DMS79 (cell line): ENCODE results near the gene TTC21A.

Source experiments
- DNase-seq: peaks from one replicate; lab custom pipeline; 2025; lab: John Stamatoyannopoulos, UW

The TTC21A gene

DNA sequence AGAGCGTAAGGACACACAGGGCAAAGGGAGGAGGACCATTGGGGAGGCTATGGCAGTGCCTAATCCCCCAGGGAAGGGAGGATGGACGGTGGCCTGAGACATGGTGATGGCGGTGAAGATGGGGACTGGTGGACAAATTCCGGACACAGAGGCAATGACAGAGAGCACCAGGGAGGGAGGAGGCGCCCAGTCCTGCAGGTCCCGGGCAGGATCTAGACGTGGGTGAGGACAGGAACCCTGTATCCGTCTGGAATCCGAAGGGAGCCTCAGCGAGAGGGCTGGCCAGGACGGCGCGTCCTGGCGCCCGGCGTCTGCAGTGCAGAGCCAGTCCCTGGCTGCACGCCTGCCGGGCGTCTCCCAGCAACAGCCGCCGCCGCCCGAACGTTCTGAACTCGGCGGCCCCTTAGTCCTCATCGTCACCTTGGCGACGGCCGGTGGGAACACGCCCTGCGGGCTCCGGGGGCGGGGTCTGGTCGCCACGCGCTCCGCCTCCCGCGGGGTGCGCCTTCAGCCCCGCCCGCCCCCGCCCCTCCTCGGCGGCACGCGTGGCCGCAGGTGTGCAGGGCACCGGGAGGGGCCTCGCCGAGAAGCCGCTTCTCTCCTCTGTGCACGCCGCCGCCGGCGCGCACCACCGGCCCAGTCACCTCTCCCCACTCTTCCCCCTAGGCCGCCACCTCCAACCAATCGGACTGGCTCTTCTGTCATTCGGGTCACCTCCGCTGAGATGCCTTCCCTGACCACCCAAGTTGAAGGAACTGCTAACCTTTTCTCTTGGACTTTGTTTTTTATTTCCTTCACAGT lies 73.3 kb downstream of the TTC21A start:
- DNase-seq: peak; percentile 47

DNA sequence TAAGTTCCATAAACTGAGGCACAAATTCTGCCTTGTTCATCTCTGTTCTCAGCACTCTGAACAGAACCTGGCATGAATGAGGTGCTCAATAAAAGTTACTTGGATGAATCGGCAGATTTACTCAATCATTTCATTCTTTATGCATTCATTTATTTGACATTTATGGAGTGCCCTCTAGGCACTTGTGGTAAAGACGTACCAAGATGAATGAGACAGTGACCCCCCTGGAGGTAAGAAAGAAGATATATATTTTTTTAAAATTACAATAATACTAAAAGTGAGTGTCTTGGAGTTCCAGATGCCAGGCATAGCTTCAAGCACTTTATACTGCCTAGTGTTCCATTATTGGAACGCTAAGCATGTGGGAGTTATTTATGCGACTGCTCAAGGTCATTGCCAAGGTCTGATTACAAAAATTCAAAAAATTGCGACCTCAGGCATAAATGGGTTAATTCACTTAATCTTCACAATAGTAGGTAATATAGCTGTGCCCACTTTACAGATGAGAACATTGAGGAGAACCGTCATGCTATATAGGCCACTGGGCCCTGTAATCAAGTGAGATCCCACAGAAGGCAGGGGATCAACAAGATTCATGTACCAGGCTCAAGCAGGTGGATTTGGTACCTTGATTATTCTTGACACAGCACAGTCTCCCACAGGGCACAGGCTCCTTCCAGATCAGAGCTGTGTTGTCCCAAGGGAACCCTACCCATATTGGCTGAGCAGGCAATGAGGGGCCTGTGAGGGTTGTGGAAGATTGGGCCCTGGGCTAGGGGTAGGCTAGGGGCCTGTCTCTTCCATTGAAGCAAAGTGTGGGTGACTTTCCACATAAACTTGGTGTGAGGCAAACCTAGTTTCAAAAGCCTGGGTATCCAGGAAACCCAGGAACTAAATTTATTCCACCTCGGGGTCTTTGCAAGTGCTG lies 74.2 kb downstream of the TTC21A start:
- no peak for DNase-seq

DNA sequence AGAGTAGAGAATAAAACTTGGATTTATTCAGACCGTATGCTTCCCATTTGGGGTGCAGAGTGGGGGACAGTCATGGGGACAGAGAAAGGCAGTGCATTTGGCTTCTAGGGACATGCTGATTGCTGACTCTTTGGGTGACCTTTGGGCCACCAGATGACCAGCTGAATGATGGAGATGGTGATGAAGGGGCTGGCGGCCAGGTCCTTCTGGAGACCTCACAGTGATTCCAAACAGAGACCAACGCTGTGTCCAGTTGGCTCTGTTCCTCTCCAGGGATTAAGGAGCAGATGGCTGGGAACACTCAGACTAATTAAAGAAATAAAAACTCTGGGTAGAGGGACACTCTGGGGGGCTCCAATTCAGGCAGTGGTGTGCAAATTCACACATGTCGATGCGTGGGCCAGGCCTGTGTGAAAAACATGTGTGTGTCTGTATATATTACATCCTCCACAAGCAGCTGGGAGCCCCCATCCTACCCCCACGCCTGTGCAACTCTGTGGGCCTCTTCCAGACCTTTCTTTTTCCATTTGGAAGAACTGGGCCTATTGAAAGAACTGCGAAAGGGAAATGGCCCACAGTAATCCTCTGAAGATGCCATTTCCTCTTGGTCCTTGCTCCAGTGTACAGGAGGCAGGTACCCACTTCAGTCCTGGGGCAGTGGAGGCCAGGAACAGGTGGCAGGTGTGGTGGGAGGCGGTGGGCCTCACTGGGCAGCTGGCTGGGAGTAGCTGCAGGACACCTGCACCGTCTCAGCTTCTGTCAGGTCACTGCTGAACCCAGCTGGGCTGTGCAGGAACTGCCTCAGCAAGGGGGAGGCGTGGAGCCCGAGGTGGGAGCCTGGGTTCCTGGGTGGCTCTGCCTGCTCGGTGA lies 76.0 kb downstream of the TTC21A start:
- DNase-seq: no peak

DNA sequence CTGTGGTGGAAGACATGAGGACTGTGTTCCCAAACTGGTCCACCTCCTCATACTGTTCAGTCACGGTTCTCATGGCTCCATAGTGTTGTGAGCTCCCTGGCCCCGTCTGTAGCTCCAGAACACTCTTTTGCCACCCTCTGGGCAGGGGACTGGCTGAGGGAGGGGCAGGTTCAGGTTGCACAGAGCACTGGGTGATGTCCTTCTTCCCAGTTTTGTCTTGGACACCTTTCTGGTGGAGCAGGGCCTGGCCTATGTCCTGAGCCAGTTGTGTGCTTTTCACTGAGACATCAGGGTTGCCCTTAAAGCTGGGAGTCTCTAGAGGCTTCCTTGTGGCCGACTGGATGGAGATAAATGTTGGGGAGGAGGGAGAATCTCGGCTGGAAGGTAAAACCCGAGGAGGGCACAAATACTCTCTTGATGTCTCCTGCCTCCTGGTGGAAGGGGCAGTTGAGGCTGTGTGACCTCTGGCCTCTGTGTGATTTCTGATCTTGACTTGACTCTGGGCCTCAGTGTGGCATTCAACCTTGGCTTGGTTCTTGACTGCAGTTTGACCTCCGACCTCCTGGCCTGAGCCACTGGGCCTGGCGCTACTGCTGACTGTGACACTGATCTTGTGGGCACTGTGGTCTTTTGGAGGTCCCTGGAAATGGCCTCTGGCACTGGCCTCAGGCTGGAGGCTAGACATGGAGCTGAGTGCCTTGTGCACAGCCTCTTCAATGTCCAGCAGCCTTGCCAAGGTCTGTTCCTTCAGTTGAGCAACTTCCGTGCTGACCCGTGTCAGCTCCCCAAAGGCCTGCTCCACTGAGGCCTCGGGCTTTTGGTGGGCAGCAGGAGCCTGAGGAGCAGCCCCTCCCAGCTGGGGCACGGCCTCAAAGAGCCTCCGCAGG lies 76.8 kb downstream of the TTC21A start:
- DNase-seq: no peak

DNA sequence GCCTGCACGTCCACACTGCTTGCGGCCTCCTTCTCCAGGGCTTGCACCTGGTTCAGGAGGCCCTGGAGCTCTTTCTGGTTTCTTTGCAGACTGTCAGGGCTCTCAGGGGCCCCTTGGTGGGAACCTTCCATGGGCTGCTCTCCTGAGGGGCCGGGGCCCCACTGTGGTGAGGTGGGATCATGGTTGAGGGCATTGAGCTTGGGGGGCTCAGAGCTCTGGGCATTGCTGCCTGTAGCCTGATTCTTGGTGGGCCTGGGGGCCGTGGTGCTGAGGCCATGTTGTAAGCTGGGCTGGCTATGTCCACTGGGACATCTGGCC lies 77.4 kb downstream of the TTC21A start:
- DNase-seq: no peak

DNA sequence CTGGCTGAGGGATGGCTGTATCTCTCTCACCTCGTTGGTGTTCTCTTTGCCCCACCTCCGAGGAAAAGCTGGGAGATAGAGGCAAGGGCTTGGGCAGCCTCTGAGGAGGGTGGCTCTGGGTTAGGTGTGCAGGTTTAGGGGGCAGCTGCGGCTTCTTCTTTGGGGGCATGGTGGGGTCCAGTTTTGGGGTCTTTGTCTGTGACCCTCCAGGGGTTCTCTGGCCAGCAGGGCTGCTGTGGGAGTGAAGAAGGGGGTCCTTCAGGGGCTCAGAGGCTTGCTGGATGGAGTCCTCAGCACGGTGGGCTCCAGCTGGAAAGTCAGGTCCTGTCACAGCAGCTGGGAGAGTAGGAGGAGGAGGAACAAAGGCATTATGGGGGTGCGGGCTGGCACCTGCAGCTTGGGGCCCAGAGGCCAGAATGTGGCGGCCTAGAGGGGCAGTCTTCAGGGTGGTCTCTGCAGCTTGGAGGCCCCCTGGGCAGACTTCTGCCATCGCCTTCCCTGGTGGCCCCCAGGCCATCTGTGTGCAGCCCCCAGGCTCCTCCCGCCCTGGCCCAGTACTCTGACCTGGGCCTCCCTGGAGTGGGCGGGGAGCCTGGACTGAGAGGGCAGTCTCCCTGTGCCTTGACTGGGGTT lies 78.0 kb downstream of the TTC21A start:
- no peak for DNase-seq

DNA sequence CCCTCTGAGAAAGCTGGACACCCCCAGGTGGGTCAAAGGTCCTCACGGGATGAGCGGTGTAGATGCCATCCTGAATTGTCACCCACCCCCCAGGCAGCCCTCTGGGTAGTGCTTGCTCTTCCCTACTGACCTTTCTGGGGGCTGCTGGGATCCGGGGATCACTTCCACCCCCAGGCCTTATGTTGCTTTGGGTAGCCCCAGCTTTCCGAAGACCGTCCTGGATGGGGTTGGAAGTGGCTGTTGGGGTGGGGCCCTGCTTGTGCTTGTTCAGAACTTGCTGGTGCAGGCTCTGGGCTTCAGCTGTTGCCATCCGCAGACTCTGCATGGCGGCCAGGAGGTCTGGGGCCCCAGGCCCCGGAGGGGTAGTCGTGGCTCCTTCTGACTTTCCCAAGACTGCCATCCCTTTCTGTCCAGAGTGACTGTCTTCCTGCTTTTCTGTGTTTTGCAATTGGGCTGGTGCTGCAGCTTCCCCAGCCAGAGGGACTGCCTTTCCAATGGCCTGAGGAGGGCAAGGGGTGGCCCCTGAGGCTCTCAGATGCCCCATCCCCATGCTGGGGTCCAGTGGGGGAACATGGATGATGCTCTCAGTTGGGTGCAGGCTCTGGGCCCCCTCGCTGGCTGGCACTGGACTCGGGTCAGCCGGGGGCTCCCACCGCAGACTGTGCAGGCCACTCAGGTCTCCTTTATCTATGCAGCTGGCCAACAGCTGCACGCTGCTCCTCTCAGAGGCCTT lies 78.6 kb downstream of the TTC21A start:
- no peak for DNase-seq

DNA sequence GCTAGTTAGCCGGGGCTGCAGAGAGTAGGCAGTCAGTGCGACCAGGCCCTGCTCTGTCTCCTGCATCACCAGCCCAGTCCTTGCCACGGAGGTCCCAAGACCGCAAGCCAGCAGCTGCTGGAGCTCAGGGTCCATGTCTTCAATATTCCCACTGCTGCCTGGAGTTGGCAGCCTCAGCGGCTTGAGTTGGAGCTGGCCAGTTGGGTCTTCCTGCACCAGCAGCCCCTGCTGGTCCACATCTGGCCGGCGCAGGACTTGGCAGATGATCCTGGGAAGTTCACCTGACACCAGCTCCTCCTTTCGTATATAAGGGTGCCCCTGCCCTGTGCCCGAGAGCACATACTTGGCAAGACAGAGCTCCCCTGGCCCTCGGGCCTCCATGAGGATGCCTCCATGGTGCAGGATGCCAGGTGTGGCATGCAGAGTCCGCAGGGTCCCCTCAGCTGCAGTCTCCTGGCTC lies 79.2 kb downstream of the TTC21A start:
- DNase-seq: no peak

DNA sequence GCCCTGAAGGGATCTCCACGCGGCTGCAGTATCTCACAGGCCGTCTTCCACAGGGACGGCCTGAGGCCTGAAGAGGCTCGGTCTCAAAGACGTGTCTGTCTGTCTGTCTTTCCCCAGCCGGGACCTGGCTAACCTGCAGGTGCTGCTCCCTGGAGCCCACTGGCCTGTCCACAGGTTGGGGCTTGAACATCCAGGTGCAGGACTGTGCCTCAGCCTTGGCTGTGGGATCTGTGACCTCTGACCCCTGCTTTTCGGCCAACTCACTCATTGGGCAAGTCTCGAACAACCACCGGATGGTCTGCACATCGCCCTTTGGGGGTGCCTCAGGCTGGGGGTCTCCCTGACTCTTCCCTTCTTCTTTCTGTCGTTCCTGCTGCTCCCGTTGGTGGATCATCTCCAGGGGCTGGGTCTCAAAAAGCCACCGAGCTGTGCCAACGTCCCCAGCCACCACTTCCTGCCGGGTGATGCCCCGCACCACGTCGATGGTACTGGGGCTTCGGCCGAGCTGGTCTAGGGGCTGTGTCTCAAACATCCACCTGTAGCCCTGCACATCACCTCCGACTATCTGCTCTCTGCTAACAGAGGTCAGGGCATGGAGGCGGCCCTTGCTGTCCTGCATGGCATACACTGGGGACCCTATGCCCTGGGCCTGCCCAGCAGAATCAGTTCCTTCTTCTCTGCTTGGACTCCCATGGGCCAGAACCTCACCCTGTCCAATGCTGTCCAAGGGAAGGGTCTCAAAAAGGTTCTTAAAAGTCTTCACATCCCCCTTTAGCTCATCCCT lies 80.1 kb downstream of the TTC21A start:
- DNase-seq: no peak
